Gastrocnemius medialis (tissue), 4 donors: Measurements from ENCODE around the gene ZMYM3. TPM values are rescaled to one million over a fixed set of nuclear protein-coding genes. Genes with fewer than 3 reads are reported as not detected.

Experiments used
- ATAC-seq, 2 donors: fragments of 150-250 bp; one replicate each; pipeline ENCODE4 v1.9.1; 2016
- DNase-seq, 2 donors: peaks; one replicate each; pipeline ENCODE4 v3.0.0-alpha.2; 2019
- H3K27ac ChIP-seq, 4 donors: fragments of 200-600 bp; sonication (generic); 1 replicate in 1 of 4; 2 replicates in 3 of 4; pipeline ENCODE4 v1.5.1; 2016 to 2018; ENCODE audit warnings: mild to moderate bottlenecking in 2 of 4, moderate library complexity in 1 of 4
- H3K27me3 ChIP-seq, 3 donors: fragments of 200-600 bp; sonication (generic) in 2 of 3; 1 replicate in 1 of 3; 2 replicates in 2 of 3; pipeline versions ENCODE4 v1.5.1 to v1.6.0; 2016 to 2019; ENCODE audit warnings: mild to moderate bottlenecking in 1 of 3, moderate library complexity in 1 of 3
- H3K36me3 ChIP-seq, 2 donors: fragments of 200-600 bp; sonication (generic) in 1 of 2; one replicate each; pipeline ENCODE4 v1.5.1; 2017 to 2018
- H3K4me1 ChIP-seq, 2 donors: fragments of 200-600 bp; sonication (generic) in 1 of 2; one replicate each; pipeline ENCODE4 v1.5.1; 2016 to 2017; ENCODE audit warnings: mild to moderate bottlenecking in 2 of 2
- H3K4me3 ChIP-seq, 4 donors: fragments of 200-600 bp; sonication (generic) in 3 of 4; 1 replicate in 1 of 4; 2 replicates in 3 of 4; pipeline ENCODE4 v1.5.1; 2016 to 2019; ENCODE audit warnings: mild to moderate bottlenecking in 2 of 4
- H3K9me3 ChIP-seq, 3 donors: fragments of 200-600 bp; sonication (generic) in 2 of 3; 1 replicate in 1 of 3; 2 replicates in 2 of 3; pipeline ENCODE4 v1.5.1; 2016 to 2019
- POLR2A ChIP-seq, 2 donors: fragments of 450-650 bp; IDR thresholded peaks; one replicate each; pipeline ENCODE4 v1.6.1; 2017; ENCODE audit warnings: antibody characterized with exemption in 2 of 2, mild to moderate bottlenecking in 2 of 2, moderate library complexity in 2 of 2
- in situ Hi-C, 4 donors: fragments of 200-750 bp; cut with MboI; loops; one replicate each; pipeline versions ENCODE4 v1.15.0 to v1.8.0; 2017; ENCODE audit warnings: low sequenced_read_pairs in 4 of 4
- intact Hi-C: fragments of 100-400 bp; cut with DNase I; formaldehyde crosslinking; loops from one replicate; pipeline ENCODE4 v1.15.1; 2023; ENCODE audit warnings: low total_unique reads
- total RNA-seq, 4 donors: library from RNA; depleted of rRNA; stranded (reverse); fragments of >200 nt; gene quantifications; one replicate each; pipeline versions ENCODE4 v1.1.0 to v1.2.3, GENCODE V29; 2016
- TF ChIP-seq, protein P1 (sequence below), 5 experiments: fragments of 450-650 bp in 3 of 5; fragments of 200-600 bp in 2 of 5; sonication (generic) in 2 of 5; IDR thresholded peaks in 4 of 5; conservative IDR thresholded peaks in 1 of 5; 1 replicate in 4 of 5; 2 replicates in 1 of 5; pipeline ENCODE4 v1.5.1; 2016 to 2019; ENCODE audit warnings: antibody characterized with exemption in 5 of 5, mild to moderate bottlenecking in 3 of 5, moderate library complexity in 3 of 5

ZMYM3 gene
- total RNA-seq, 4 donors from 2014 or later: 7.1 to 10.2 (median 8.9) TPM

DNA sequence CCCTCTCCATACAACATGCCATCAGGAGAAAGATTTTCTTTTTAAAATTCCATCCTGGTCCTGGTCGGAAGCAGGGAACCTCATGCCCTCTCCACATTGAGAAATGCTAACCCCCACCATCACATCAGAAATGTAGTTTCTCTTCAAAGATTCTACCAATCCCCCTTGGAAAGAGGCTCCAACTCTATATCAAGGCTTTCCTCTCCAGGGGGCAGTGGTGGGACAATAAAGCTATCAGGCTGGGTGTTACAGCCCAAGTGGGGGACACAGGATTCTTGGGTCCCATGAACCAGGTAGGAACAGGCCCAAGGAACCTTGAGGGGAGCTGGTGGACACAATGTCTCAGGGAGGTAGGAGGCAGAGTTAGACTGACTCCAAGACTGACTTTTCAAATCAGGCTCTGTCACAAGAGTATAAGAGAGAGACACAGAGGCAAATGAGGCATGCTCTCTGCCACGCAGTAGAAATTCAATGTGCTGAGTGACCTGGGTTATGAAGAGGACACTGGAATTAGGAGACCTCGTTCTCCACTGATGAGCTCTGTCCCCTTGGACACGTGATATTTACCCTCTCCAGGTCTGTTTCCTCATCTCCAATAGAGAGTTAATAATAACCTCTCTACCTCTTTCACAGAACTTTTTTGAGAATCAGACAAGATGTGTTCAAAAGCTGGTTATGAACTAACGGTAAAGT is 26.4 kb downstream of the ZMYM3 start:
- no peak for ATAC-seq
- no peaks in the 10 kb centered on the region for H3K36me3 ChIP-seq
- H3K4me1 ChIP-seq: no peaks in the 10 kb centered on the region
- TF ChIP-seq POLR2A (IDR thresholded peaks at IDR 0.05): no peak
- no peaks in the 10 kb centered on the region for H3K27me3 ChIP-seq
- H3K4me3 ChIP-seq: no peak overlapping the region
- DNase-seq: no peak
- in situ Hi-C loops: no loop called here
- no peak overlapping the region for H3K27ac ChIP-seq
- intact Hi-C loops: no loop called here
- H3K9me3 ChIP-seq: no peaks in the 10 kb centered on the region

DNA sequence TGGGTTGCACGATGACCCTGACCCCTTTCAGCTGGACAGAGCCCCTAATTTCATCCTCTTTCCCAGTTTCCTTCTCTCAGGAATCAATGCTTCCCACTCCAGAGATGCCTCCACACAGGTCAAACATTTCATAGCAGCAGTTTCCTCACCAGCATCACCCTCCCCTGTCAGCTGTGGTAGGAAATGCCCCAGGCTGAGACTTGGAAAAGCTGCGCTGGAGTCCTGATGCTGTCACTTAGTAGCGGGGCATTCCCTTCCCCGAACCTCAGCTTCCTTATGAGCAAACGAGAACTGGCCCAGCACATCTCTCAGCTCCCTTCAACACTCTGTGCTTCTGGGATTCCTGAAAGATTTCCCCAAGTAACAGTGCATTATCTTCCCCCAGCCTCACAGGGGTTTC is 28.3 kb downstream of the ZMYM3 start:
- no peak overlapping the region for H3K27ac ChIP-seq
- ATAC-seq: no peak
- H3K4me3 ChIP-seq: no peak overlapping the region
- H3K27me3 ChIP-seq: peaks cover 0 to 3% (median 0%) of the 10 kb centered on the region in 3 donors
- TF ChIP-seq, protein P1, sequence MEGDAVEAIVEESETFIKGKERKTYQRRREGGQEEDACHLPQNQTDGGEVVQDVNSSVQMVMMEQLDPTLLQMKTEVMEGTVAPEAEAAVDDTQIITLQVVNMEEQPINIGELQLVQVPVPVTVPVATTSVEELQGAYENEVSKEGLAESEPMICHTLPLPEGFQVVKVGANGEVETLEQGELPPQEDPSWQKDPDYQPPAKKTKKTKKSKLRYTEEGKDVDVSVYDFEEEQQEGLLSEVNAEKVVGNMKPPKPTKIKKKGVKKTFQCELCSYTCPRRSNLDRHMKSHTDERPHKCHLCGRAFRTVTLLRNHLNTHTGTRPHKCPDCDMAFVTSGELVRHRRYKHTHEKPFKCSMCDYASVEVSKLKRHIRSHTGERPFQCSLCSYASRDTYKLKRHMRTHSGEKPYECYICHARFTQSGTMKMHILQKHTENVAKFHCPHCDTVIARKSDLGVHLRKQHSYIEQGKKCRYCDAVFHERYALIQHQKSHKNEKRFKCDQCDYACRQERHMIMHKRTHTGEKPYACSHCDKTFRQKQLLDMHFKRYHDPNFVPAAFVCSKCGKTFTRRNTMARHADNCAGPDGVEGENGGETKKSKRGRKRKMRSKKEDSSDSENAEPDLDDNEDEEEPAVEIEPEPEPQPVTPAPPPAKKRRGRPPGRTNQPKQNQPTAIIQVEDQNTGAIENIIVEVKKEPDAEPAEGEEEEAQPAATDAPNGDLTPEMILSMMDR (IDR thresholded peaks at IDR 0.05 in 4 of 5, conservative IDR thresholded peaks at IDR 0.05 in 1 of 5): no peak
- TF ChIP-seq POLR2A (IDR thresholded peaks at IDR 0.05): no peak
- H3K9me3 ChIP-seq: no peaks in the 10 kb centered on the region
- intact Hi-C loops (no loop called here), in situ Hi-C loops (no loop called here)
- H3K4me1 ChIP-seq: no peaks in the 10 kb centered on the region
- no peaks in the 10 kb centered on the region for H3K36me3 ChIP-seq
- DNase-seq: no peak

DNA sequence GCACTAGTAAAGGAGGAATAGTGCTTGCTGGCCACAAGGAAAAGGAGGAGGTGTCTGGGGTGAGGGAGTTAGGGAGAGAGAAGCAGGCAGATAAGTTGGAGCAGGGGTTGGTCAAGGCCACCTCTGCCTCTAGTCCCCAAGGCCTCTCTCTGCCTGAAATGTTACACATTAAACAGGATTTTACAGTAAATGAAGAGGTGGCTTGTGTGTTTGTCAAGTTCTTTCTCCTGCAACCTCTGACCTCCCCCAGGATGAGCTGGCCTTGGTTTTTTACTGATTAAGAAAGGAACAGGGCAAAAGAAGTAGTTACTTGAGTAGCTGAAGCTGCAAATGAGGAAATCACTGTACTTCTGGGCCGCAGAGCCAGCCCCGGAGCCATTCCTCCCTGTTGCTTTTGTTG is 28.9 kb downstream of the ZMYM3 start:
- H3K27ac ChIP-seq: no peak overlapping the region
- DNase-seq (no peak), ATAC-seq (no peak)
- no peaks in the 10 kb centered on the region for H3K36me3 ChIP-seq
- H3K27me3 ChIP-seq: peaks cover 0 to 3% (median 0%) of the 10 kb centered on the region in 3 donors
- no peak overlapping the region for H3K4me3 ChIP-seq
- H3K9me3 ChIP-seq: no peaks in the 10 kb centered on the region
- intact Hi-C loops: no loop called here
- TF ChIP-seq, protein P1 (IDR thresholded peaks at IDR 0.05 in 4 of 5, conservative IDR thresholded peaks at IDR 0.05 in 1 of 5): no peak
- no peak for TF ChIP-seq POLR2A (IDR thresholded peaks at IDR 0.05)
- in situ Hi-C loops: no loop called here
- no peaks in the 10 kb centered on the region for H3K4me1 ChIP-seq

DNA sequence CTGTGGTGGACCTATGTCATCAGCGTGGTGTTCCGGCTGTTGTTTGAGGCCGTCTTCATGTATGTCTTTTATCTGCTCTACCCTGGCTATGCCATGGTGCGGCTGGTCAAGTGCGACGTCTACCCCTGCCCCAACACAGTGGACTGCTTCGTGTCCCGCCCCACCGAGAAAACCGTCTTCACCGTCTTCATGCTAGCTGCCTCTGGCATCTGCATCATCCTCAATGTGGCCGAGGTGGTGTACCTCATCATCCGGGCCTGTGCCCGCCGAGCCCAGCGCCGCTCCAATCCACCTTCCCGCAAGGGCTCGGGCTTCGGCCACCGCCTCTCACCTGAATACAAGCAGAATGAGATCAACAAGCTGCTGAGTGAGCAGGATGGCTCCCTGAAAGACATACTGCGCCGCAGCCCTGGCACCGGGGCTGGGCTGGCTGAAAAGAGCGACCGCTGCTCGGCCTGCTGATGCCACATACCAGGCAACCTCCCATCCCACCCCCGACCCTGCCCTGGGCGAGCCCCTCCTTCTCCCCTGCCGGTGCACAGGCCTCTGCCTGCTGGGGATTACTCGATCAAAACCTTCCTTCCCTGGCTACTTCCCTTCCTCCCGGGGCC is 29.7 kb downstream of the ZMYM3 start:
- intact Hi-C loops: no loop called here
- H3K36me3 ChIP-seq: no peaks in the 10 kb centered on the region

DNA sequence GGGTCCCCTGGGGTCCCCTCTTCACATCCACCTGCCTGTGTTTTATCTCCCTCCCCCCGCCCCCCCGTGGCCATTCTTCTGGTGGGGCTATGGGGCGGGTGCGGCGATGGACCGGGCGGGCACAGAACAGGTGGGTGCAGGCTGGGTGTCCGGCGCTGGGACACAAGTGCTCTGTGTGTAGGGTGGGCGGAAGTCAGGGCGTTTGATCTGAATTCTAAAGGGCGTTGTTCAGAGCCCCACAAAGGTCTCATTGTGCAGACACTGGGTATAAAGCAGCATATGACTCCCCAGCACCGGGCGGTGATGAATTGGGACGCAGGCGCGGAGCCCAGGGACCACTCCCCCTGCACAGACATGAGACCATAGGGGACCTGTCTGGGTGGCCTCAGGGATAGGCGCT is 31.0 kb downstream of the ZMYM3 start, which contains the start of gene GJB1:
Gene GJB1 (plus strand): TSS at position 296 of the 400 bp plus-strand sequence. CDS start 484 bp downstream, outside the sequence.
- intact Hi-C loops: no loop called here
- Histone ChIP-seq H3K9me3 (no peaks in the 10 kb centered on the region), H3K27me3 (peaks cover 0 to 3% (median 0%) of the 10 kb centered on the region in 3 donors), H3K27ac (no peak within 1 kb of the TSS), H3K4me1 (no peaks in the 10 kb centered on the region), H3K36me3 (no peaks in the 10 kb centered on the region), H3K4me3 (no peak within 1 kb of the TSS)
- in situ Hi-C loops: no loop called here
- DNase-seq (no peak), ATAC-seq (no peak)
- no peak for TF ChIP-seq POLR2A (IDR thresholded peaks at IDR 0.05)
- TF ChIP-seq, protein P1 (IDR thresholded peaks at IDR 0.05 in 4 of 5, conservative IDR thresholded peaks at IDR 0.05 in 1 of 5): no peak

More for the DNA sequence above, 29.7 kb downstream of the ZMYM3 start:
- ATAC-seq: no peak
- Histone ChIP-seq H3K27me3 (peaks cover 0 to 3% (median 0%) of the 10 kb centered on the region in 3 donors), H3K27ac (no peak overlapping the region), H3K4me3 (no peak overlapping the region), H3K4me1 (no peaks in the 10 kb centered on the region), H3K9me3 (no peaks in the 10 kb centered on the region)
- in situ Hi-C loops: no loop called here
- TF ChIP-seq POLR2A (IDR thresholded peaks at IDR 0.05): no peak
- TF ChIP-seq, protein P1 (IDR thresholded peaks at IDR 0.05 in 4 of 5, conservative IDR thresholded peaks at IDR 0.05 in 1 of 5): no peak
- no peak for DNase-seq
